Medulla oblongata (tissue), 1 donor: ENCODE measurements around the gene NXPH4.

Experiments used
- DNase-seq: peaks from one replicate; pipeline ENCODE4 v3.0.0-alpha.2; 2015; ENCODE audit errors: extremely low spot score

The NXPH4 gene

DNA sequence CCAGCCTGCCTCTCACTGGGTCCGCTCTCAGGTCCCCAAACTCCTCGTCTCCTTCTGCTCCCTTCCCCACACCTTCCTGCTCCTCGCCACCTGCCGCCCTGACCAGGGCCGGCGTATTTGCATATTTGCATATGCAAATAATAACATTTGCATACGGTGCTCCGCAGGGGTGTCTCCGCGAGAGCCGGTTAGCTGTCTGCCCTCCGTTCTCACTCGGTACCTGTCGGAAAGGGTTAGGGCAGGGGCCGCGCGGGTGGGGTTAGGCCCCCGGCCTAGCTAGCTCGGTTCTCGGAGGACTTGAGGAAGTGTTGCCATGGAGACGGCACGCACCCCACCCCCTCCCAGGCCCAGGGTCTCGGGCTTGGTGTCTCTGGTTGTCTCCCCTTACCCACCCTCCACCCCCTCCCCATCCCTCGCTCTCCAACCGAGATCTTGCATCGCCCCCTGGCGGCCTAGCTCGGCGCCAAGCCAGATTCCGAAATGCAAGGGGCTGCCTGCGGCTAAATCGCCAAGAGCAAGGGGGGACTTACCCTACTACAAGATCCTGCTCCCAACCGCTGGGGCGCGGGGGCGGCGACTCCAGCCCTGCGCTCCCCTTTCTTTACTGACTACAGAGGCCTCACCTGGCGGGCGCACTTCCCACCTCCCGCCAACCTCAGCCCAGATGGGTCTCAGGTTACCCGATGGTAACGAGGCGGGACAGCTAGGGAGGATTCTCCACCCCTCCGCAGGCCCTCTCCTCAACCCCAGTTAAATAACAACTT, 26.3 kb downstream of the NXPH4 start:
- DNase-seq, result peak; percentile 21

DNA sequence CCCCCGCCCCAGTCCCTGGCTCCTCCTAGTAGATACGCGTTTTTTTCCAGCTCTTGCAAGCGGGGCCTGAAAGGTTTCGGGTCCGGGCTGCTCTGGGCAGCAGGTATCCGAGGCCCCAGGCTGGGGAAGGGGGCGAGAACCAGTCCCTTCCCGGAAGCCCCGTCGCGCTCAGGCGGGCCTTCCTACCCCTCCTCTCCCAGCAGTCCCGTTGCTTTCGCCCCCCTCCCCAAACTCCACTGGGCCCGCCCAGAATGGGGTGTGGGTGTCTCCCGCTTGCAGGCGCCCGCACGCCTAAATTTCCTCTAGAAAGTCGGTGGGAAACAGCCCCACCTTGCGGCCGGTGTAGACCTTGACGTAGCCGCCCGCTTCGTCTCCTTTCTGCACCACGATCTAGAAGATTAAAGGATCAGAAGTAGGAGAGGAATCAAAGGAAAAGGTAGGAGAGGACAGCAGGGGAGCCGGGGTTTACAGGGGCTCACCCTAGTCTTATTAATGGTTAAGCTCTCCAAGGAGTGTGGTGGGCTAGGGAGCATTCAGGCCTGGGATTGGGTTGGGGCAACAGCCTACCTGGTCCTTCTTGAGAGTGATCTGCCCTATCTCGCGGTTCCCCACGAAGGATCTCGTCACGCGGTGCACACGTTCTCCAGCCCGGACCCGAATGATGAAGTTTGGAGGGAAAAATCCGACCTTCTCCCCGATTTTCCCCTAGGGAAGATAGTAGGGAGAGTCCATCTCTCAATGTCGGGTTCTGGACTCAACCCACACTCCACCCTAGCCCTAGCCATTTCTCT, 27.1 kb downstream of the NXPH4 start:
- DNase-seq, result peak; percentile 64

DNA sequence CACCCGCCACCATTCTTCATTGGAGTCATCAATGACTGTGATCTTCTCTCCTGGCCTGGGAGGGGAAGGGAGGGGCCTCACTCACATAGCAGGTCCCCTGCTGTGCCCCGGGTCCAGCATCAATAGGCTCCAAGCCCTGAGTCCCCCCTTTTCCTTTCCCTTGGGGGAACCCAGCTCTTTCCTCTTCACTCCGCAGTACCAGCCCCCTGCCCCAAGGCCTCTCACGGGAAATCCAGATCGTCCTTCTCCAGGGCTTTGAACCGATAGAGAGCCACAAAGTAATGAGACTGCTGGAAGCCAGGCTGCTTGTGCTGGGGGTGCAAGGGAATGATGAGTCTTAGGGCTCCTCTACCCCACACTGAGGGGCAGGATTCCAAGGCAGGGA, 27.7 kb downstream of the NXPH4 start:
- DNase-seq, result no peak

DNA sequence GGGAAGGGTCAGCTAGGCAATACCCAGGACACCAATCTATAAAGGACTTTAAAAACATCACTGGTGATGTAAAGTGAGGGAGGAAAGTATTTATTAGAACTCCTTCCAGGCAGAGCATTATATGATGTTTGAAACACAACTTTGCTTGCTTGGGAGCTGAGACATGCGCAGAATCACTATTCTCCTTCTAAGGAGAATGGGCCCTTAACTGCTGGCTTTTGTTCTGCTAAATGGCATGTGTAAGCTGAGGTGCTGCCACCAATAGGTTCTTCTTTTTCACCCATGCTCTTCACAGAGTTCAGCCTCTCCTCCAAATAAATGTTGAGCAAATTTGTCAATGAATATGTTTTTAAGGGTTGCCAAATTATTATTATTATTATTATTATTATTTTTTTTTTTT, 30.4 kb downstream of the NXPH4 start:
- no peak for DNase-seq

DNA sequence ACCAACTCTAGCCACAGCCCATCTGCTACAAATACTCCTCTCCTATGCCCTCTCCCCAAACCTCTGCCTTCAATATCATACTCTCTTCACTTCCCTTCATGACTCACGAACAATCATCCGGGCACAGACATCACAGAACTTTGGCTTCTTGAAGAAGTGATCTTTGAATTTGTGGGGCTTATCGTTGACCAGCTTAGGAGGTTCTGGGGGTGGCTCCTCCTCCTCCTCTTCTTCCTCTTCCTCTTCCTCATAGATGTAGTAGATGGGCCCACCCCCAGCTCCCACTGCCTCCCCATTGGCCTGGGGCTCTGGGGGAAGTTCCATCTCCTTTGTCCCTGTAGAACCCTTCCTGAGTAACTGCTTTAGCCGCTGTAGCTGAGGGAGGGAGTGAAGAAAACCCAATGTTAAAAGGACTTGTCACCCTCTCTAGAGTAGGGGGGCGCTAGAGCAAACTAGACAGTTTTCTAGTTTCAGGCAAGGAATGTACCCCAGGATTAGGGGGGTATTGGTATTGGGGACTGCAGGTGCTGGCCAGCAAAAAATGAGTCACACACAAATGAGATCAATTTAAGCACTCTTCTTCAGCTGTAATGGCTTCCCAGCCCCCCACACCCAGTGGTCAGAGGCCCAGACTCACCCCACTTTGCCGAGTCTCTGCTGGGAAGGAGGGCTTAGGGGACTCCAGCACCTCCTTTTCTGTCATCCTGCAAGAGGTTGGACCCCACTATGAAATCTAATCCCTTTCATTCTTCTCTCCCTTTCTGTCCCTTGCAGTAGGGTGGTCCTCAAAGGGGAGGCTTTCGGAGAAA, 32.5 kb downstream of the NXPH4 start:
- peak; percentile 41 for DNase-seq

DNA sequence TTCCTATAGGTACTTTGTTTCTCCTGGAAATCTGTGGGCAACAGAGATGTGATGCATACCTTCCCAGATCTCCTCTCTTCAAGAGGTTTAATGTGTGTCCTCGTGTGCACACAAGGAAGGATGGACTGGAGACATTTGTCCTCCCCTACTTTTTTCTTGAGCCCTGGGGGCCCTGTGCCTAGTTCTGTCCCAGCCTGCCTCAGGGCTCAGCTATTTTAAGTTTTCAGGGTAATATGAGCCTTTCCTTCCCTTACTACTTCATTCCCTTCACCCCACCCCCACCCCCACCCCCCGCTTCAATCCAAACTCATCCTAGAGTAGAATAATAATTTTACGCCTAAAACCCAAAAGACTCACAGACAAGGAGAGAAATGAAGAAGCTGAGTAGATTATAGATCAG, 33.9 kb downstream of the NXPH4 start:
- no peak for DNase-seq

DNA sequence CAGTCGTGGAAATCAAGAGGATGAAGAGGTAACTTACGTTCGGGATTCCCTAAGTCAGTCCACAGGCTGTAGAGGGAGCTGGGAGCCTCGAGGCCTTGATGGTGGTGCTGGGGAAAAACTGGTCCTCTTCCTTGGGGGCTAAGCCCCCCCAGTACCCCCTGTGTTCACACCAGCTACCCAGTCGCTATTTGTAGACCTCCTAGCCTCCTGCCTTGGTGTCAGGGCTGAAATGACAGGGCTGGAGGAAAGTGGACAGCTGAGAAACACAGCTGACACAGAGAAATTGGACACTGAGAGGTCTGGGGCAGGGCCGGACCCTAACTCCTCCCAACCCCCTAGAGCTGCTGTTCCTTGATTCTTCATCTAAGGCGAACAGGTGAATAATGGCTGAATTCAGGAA, 34.4 kb downstream of the NXPH4 start, which contains the start of gene STAC3:
Gene STAC3, minus strand, starts transcription at position 232 of the 400 bp plus-strand sequence. CDS start 1,551 bp downstream, outside the sequence.
- no peak for DNase-seq

DNA sequence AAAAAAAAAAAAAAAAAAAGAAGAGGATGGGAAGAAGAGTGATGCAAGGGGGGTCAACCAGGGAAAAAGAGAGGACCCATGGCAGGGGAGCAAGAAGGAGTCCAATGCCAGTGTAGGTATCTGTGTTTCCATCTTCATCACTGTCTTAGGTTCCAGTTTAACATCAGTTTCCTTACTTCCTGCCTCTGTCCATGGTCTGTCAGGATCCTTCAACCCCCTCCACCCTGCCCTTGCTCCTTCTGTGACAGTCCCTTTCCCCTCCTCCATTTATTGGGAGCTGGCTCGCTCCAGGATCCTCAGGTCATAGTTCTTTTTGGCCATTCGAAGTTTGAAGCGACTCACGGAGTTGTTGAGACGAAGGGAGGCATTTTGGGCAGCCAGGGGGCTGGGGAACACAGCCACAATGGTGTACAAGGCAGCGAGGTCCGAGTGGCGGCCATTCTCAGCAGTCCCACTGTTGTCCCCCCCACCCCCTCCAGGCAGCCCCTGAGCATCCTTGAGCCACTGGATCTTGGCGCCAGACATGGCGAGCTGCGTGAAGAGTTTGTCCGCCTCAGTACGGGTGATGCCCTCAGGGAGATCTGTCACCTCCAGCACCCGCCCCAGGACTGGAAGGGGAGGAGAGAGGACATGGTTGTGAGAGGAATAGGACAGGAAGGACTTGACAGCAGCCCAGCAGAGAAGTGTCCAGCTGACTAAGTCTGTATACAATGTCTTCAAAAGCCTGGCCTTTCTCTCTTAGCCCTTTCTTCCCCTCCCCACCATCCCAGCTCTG, 38.1 kb downstream of the NXPH4 start:
- no peak for DNase-seq

DNA sequence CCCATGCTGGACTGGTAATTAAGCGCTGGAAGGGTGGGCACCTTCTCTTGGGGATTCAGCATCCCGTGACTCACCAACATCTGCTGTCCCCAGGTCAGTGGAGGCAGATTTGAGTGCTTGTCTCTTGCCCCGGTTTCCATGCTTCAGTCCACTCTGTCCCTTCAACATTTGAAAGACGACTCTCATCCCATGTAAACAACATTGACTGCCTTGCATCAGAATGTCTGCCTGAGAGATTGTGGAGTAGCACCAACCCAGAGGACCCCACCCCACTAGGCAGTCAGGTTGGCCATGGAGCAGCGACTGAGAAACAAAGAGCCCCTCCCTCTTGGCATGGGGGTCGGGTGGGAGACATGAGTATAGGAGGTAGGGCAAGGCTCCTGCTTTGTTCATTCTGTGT, 39.3 kb downstream of the NXPH4 start:
- DNase-seq, result no peak

DNA sequence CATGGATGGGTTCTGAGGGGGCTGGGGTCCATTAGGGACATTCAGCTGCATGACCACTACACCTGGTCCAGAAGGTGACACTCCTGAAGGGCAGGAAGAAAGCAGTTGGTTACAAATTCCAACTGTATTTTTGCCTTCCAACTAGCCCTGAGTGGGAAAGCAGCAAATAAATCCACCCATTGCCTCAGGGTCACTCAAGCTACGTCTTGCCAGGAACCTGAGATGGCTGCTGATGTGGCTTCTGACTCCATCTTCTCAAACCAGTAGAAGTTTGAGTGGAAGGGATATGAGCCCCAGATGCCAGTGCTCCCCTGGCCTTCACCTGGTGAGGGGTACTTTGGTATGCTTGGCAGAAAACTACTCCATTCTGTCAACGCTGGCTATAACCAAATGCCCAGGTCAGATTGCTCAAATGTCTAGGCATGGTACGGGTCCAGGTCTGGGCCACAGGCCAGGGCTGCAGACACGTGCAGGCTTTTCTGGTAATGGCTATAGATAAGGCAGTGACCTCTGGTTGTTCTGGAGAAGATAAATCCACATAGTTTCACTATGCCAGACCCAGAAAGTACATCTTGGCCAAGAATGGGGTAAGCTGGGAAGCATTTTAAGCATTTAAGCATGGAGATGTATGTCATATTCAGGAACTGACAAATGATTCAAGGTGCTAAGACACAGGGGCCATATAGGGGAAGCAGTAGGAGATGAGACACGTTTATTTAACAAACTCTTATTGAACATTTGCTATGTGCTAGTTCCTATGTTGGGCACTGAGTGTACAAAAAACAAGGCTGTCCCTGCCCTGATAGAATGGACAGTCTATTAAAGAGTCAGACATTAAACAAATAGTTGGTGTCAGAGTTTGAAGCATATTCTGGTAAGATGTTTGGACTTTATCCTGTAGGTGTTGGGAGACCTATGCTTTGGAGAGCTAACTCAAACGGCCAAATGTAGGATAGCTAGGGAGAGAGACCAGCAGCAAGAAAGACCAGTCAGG, 42.7 kb downstream of the NXPH4 start:
- no peak for DNase-seq

DNA sequence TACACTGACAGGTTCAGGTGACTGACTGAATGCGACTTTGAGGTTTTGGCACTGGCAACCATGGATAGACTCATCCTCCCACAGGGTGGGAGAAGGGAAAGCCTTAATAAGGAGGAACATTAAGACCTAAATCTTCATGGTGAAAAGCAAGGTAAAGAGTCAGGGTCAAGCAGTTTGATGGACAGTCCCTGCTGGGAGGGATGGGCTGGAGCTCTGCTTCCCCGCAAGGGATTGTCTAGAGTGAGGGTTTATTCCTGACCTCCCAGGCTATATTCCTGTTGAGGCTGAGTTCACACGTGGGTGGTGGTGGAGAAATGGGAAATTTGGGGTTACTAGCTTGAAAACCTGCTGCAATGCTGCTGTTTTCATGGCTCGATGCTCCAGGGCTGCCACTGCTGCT, 43.8 kb downstream of the NXPH4 start:
- no peak for DNase-seq

DNA sequence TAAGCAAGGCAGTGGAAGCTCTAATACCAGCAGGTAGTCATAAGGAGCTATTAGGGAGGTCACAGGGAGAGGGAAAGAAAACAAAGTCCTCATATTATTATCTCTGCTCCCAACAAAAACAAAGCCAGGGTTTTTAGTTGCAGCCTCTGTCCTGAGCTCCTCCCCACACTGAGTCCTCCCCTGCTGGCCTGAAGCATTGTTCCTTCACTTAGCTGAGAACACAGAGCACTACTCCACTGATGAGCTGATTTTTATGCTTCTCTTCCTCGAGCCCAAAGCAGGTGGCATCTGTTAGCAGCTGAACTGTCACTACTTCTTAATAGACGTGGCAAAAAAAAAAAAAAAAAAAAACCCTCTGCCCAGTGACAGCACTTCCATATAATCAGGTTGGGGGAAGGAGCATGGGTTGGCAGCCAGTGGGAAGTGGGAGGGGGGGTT, 44.9 kb downstream of the NXPH4 start:
- DNase-seq, result no peak

DNA sequence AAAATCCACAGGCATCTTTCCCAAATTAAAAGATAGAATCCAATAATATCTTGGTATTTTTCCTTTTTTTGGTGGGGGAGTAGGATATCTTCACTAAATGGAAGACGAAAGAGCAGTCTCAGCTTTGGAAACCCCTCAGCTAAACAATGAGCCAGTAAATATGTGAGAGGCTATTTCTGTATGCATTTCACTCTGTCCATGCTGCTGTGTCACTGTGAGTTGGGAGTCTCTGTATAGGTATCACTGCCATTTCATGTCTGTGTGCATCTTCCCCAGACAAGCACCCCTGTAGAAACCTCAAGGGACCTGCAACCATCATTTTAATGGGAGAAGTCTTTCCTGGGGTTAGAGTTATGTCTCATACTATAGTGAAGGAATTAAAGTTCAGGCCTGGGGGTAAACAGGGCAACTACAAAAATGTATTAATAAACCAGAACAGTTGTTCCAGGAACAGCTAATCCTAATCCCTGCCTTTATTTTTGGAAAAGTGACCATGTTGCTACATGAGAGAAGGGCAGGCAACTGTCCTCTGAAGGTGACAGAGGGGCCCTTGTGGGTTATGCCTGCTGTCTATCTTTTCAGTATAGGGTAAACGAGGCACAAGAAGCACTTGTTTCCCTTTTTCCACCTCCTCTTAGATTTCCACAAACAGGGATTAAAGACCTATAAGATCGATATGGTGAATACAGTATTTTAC, 45.7 kb downstream of the NXPH4 start:
- no peak for DNase-seq

DNA sequence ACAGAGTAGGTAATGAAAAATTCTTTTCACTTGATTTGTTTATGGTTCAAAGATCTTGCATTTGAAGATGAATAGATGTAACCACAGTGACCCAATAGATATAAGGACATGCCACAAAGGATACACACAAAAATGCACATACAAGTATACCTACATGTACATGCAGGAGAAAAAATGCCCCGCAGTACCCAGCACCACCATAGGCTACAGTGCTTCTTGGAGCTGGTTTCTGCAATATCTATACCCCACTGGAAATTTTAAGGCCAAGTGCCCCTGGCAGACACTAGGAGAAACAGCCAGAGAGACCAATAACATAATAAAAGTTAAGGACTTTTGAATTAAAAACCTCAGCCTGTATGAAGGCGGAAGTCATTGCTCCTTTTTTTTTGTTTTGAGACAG, 46.5 kb downstream of the NXPH4 start:
- no peak for DNase-seq

DNA sequence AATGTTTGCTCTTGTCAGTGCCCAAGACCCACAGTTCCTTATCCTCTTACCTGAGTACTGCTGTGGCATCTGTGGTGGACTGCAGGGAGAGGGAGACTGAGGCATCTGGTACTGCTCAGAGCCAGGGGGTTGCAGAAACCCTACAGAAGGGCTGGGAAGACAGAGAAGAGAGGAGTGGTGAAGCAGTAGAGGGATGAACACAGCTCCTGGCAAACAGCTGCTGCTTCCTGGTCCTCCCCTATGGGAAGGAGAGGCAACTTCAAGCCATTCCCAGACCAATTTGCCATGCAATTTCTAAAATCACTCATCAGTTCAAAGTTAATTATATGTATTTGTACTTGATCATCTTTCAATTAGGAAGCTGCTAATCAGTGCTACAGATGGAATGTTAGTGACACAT, 50.1 kb downstream of the NXPH4 start:
- DNase-seq, result no peak

DNA sequence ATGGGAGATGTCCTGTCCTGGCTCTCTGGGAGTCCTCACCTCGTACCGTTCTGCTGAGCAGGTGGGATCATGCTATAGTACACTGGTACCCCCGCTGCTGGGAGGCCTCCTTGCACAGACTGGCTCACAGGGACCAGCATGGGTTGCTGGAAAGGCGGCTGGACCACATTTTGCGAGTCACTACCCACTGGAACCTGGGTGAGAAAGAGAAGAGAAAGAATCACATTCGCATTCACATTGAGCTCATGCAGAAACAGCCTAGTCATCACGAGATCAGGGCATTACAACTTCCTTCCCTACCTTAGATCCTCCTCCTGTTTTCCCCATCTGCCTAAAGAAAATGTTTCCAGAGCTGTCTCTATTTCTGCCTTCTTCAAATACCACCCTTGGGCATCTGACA, 51.7 kb downstream of the NXPH4 start:
- no peak for DNase-seq

DNA sequence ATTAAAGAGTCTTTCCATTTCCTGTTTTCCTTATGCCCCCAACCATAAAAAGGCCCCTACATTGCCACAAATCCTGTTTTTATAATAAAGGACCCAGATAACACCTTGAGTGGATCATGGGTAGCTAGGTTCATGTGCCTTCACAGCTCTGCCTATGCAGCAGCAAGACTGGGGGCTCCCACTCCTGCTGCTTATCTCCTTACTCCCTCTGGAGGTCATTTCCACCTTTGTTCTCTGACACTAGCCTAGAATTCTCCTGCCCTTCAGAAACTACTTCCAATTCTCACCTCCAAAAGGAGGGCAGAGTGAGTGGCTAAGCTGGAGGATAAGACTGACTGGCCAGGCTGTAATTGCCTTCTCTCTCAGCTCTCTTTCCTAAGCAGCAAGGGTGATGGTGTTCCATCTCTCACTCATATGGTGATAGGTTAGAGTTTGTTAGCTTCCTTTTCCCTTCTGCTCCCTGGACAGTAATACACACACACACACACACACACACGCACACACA, 54.4 kb downstream of the NXPH4 start:
- DNase-seq, result no peak

DNA sequence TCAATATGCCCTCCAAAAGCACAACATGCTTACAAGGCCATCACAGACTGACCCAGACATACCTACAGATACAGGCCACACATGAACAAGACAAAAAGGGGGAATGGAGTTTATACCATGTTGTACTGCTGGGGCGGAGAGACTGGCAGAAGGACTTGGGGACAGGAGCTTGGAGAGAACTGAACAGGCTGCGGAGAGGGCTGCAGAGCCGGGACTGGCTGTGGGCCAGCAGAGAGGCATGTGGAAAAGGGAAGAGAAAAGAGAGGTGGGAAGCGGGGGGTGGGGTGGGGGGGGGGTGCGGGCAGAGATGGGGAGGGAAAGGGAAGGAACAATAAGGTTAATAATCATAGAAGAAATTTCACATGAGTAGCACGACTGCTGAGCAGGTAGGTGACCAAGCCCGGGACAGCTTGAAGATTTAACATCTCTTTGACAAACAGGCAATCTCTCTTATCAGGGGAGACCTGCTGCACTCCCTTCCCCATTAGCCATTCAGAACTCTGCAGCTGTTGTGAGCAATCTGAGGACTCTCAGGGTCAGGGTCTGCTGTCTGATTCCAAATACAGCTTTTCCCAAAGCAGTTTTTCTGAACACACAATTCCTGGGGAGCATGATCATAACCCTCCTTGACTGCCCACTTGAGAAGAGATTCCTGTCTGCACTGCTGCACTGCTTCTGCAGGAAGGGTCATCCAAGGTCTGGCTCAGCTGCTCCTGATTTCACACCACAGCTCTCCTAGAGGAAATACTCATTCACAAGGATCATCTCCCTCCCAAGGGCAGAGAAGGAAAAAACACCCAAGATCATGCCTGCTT, 56.0 kb downstream of the NXPH4 start:
- DNase-seq, result no peak

DNA sequence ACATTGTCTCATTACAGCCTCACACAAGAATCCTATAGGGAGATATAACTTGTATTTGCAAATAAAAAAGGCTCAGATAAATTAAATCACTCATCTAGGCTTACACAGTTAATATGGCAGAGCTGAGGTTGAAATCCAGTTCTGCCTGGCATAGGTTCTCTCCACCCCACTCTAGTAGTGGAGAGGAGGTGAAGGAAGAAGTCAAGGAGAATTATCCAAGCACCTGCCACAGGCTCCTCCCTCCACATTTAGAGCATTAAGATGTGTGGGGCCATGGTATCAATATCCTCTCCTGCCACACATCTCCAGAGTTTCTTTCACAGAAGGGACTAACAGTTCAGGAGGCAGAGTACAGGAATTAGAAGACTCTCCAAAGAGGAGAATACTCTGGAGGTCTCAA, 56.9 kb downstream of the NXPH4 start:
- no peak for DNase-seq
